K562 (cell line): Measurements from ENCODE around the gene PHKG2. TPM values are rescaled to one million over a fixed set of nuclear protein-coding genes. Genes with fewer than 3 reads are reported as not detected.

Experiments used
- BCLAF1 ChIP-seq, 2 experiments: fragments of 450-650 bp in 1 of 2; IDR thresholded peaks; 2 replicates each; pipeline ENCODE4 v1.6.1; 2011 to 2017; ENCODE audit warnings: low read depth in 2 of 2, antibody characterized with exemption in 1 of 2, borderline replicate concordance in 1 of 2, low read length in 1 of 2, mild to moderate bottlenecking in 1 of 2, mixed read lengths in 1 of 2; ENCODE audit not compliant: control insufficient read depth in 1 of 2
- CREB3 ChIP-seq: fragments of 450-650 bp; conservative IDR thresholded peaks from 2 replicates; pipeline ENCODE4 v1.6.1; 2016; ENCODE audit warnings: missing genetic modification characterization, low read depth, mild to moderate bottlenecking, missing compliant biosample characterization, moderate library complexity
- E2F3 ChIP-seq: fragments of 250-450 bp; sonication (Bioruptor Pico); IDR thresholded peaks from 2 replicates; pipeline ENCODE4 v1.4.0; 2020; ENCODE audit warnings: mild to moderate bottlenecking
- HCFC1 ChIP-seq: IDR thresholded peaks from 2 replicates; pipeline ENCODE4 v1.6.1; 2012; ENCODE audit warnings: low read depth, low read length, improper control_type of control experiment
- HLTF ChIP-seq: fragments of 450-650 bp; IDR thresholded peaks from 2 replicates; pipeline ENCODE4 v1.6.1; 2016
- HOMEZ ChIP-seq: fragments of 250-450 bp; sonication (Bioruptor Pico); IDR thresholded peaks from 2 replicates; pipeline ENCODE4 v1.4.0; 2020; ENCODE audit warnings: mild to moderate bottlenecking, moderate library complexity
- NELFE ChIP-seq: IDR thresholded peaks from 2 replicates; pipeline ENCODE4 v1.6.1; 2011; ENCODE audit warnings: mild to moderate bottlenecking; ENCODE audit not compliant: insufficient read depth, insufficient read length
- TGIF2 ChIP-seq: sonication (generic); formaldehyde crosslinking; IDR thresholded peaks from 2 replicates; pipeline ENCODE4 v1.8.1; 2022; ENCODE audit warnings: mild to moderate bottlenecking, missing genetic modification reagents, moderate library complexity
- U2AF1 ChIP-seq: fragments of 200-400 bp; formaldehyde crosslinking; optimal IDR thresholded peaks from 2 replicates; pipeline ENCODE3; 2017; ENCODE audit warnings: mild to moderate bottlenecking, low read depth, low read length, moderate library complexity
- ZBTB1 ChIP-seq: sonication (generic); formaldehyde crosslinking; IDR thresholded peaks from 2 replicates; pipeline ENCODE4 v1.8.1; 2023; ENCODE audit warnings: missing genetic modification reagents, low read depth, mild to moderate bottlenecking, borderline replicate concordance
- ZBTB7A ChIP-seq: IDR thresholded peaks from 2 replicates; pipeline ENCODE4 v1.6.1; 2011; ENCODE audit warnings: low read depth, mild to moderate bottlenecking, low read length, moderate library complexity, borderline replicate concordance; ENCODE audit not compliant: control insufficient read depth
- ZFP1 ChIP-seq: fragments of 450-650 bp; formaldehyde crosslinking; IDR thresholded peaks from 2 replicates; pipeline ENCODE4 v1.4.0; 2020; ENCODE audit warnings: mild to moderate bottlenecking, mixed read lengths
- ZNF165 ChIP-seq: fragments of 250-450 bp; sonication (Bioruptor Pico); IDR thresholded peaks from 2 replicates; pipeline ENCODE4 v1.4.0; 2020; ENCODE audit warnings: borderline replicate concordance
- ZNF408 ChIP-seq: fragments of 250-450 bp; sonication (Bioruptor Pico); IDR thresholded peaks from 2 replicates; pipeline ENCODE4 v1.4.0; 2020; ENCODE audit warnings: low read depth, mild to moderate bottlenecking, moderate library complexity
- ZNF592 ChIP-seq: fragments of 450-650 bp; IDR thresholded peaks from 2 replicates; pipeline ENCODE4 v1.6.1; 2017; ENCODE audit warnings: antibody characterized with exemption, mild to moderate bottlenecking
- polyA plus RNA-seq, 8 experiments: library from polyadenylated mRNA; depleted of rRNA in 4 of 8; stranded (reverse) in 5 of 8; unstranded in 3 of 8; fragments of >200 nt; fragmentation: Nextera tagmentation in 2 of 8; fragmentation: Illumina TruSeq in 1 of 8; extraction: Ambion mirVana in 2 of 8; extraction: Trizol in 1 of 8; gene quantifications; 2 replicates each; pipeline versions ENCODE4 v1.2.1 to v1.2.3, GENCODE V29; 2011 to 2014; ENCODE audit warnings: inconsistent platforms in 1 of 8, missing spikeins in 1 of 8
- total RNA-seq, 7 experiments: library from RNA; depleted of rRNA in 6 of 7; stranded (reverse); fragments of >200 nt in 6 of 7; fragmentation: Illumina TruSeq in 2 of 7; extraction: Trizol in 2 of 7; gene quantifications; 2 replicates each; pipeline versions ENCODE4 v1.2.1 to v1.2.3, GENCODE V29; 2011 to 2021; ENCODE audit warnings: low replicate concordance in 1 of 7

PHKG2 gene
- total and polyA plus RNA-seq, 9 of the 15 experiments (the other 6 are each of a cell fraction or from before 2014, with no cell fraction given) = 5.8 to 54.2 (median 30.7) TPM

GRCh38 chr16:30698816-30699614 lies 49.2 kb upstream of the PHKG2 start, which contains the start of gene SRCAP (continued):
- TF ChIP-seq BCLAF1 (IDR thresholded peaks at IDR 0.05; ENCODE audit: borderline replicate concordance in 1 of 2, control insufficient read depth in 1 of 2, low read depth in 2 of 2, low read length in 1 of 2) (no peak), ZNF408 (CRISPR knock-in tag) (no peak), E2F3 (peak; percentile 86), CREB3 (tag) (no peak), TGIF2 (CRISPR knock-in tag) (0 out of 2 replicates have a peak, but pooled peaks have one; percentile 16), ZBTB7A (peak; percentile 92), ZBTB1 (CRISPR knock-in tag) (peak; percentile 26; the same call in 1 of the 2 replicates), HCFC1 (peak; percentile 36), U2AF1 (peak; percentile 70), NELFE (no peak), HOMEZ (peak; percentile 48; the same call in 1 of the 2 replicates), ZFP1 (CRISPR knock-in tag) (no peak), ZNF165 (CRISPR knock-in tag) (no peak), ZNF592 (peak; percentile 75), HLTF (peak; percentile 64)
